HCT116 (cell line): ENCODE data around the gene RPL7A. TPM values are rescaled to one million over a fixed set of nuclear protein-coding genes. Genes with fewer than 3 reads are reported as not detected.

Experiments used
- ATAC-seq: fragments of 200-7000 bp; cut with Tn5 transposase; 2 replicates; pipeline ENCODE4 v1.9.1; 2020; ENCODE audit warnings: mild to moderate bottlenecking, moderate library complexity
- BruUV-seq: library from RNA; stranded (reverse); fragments of 400-500 nt; replicated peaks from 2 replicates; lab custom pipeline; 2021; lab: Mats Ljungman, UMichigan
- CTCF ChIA-PET: fragments of 300-600 bp; sonication (Branson Sonifier 250); formaldehyde crosslinking; loops from one replicate; lab custom pipeline; 2021; ENCODE audit warnings: antibody characterized with exemption; lab: Charles Lee
- POLR2A ChIA-PET: fragments of 300-600, 350-600 bp; sonication (Branson Sonifier 250); formaldehyde crosslinking; loops from one replicate; lab custom pipeline; 2021; ENCODE audit warnings: antibody characterized with exemption; lab: Charles Lee
- RAD21 ChIA-PET, 2 experiments: fragments of 300-600 bp; sonication (Branson Sonifier 250); formaldehyde crosslinking; loops; one replicate each; lab custom pipeline; 2023; ENCODE audit warnings: low total read pairs in 2 of 2; ENCODE audit not compliant: uncharacterized antibody in 2 of 2, unreplicated experiment in 2 of 2, low non-redundant PET in 1 of 2; lab: Charles Lee
- DNase-seq: peaks from one replicate; pipeline ENCODE4 v3.0.0-alpha.2; 2010; ENCODE audit warnings: low read depth, low spot score
- H2AFZ ChIP-seq: fragments of 200-600 bp; shearing (Covaris generic), sonication (generic); 2 replicates; pipeline ENCODE4 v1.6.1; 2017; ENCODE audit warnings: low read depth, mixed run types, mixed read lengths, antibody characterized with exemption, low read length; ENCODE audit not compliant: poor library complexity, severe bottlenecking
- H3K27ac ChIP-seq: 2 replicates; pipeline ENCODE4 v1.5.1; 2012; ENCODE audit warnings: low read depth, low read length
- H3K27me3 ChIP-seq: fragments of 200-600 bp; sonication (generic); 2 replicates; pipeline ENCODE4 v1.6.1; 2016; ENCODE audit warnings: mixed run types, low read length, mixed read lengths; ENCODE audit not compliant: insufficient read depth
- H3K36me3 ChIP-seq, 2 experiments: fragments of 200-500 bp in 1 of 2; fragments of 200-600 bp in 1 of 2; sonication (Bioruptor generic) in 1 of 2; sonication (generic) in 1 of 2; 2 replicates each; pipeline versions ENCODE4 v1.5.1 to v1.6.1; 2014 to 2016; ENCODE audit warnings: low read length in 2 of 2, inconsistent platforms in 1 of 2, mixed read lengths in 1 of 2, mixed run types in 1 of 2; ENCODE audit not compliant: insufficient read depth in 2 of 2, control insufficient read depth in 1 of 2
- H3K4me1 ChIP-seq, 2 experiments: fragments of 200-600 bp in 1 of 2; sonication (generic) in 1 of 2; 2 replicates each; pipeline versions ENCODE4 v1.5.1 to v1.6.1; 2012 to 2017; ENCODE audit warnings: low read length in 2 of 2, inconsistent platforms in 1 of 2, mild to moderate bottlenecking in 1 of 2, mixed read lengths in 1 of 2, mixed run types in 1 of 2, moderate library complexity in 1 of 2; ENCODE audit not compliant: insufficient read depth in 2 of 2, control insufficient read depth in 1 of 2
- H3K4me2 ChIP-seq: fragments of 200-600 bp; sonication (generic); 2 replicates; pipeline ENCODE4 v1.6.1; 2017; ENCODE audit warnings: mixed run types, low read length, mixed read lengths
- H3K4me3 ChIP-seq, 2 experiments: fragments of 200-600 bp in 1 of 2; sonication (generic) in 1 of 2; replicated peaks in 1 of 2; 2 replicates each; pipeline ENCODE4 v1.5.1; 2011 to 2016; ENCODE audit warnings: low read length in 2 of 2, control low read depth in 1 of 2, low read depth in 1 of 2, mild to moderate bottlenecking in 1 of 2, mixed read lengths in 1 of 2, mixed run types in 1 of 2
- H3K79me2 ChIP-seq: fragments of 200-600 bp; sonication (generic); 2 replicates; pipeline ENCODE4 v1.6.1; 2017; ENCODE audit warnings: mild to moderate bottlenecking, mixed run types, low read length, moderate library complexity, mixed read lengths; ENCODE audit not compliant: insufficient read depth
- H3K9ac ChIP-seq: fragments of 200-600 bp; sonication (generic); 2 replicates; pipeline ENCODE4 v1.6.1; 2016; ENCODE audit warnings: low read length, mixed read lengths
- H3K9me2 ChIP-seq: fragments of 200-600 bp; sonication (generic), shearing (Covaris generic); 2 replicates; pipeline ENCODE4 v1.6.1; 2017; ENCODE audit warnings: mixed run types, mild to moderate bottlenecking, moderate library complexity; ENCODE audit not compliant: insufficient read depth
- H3K9me3 ChIP-seq, 2 experiments: fragments of 200-500 bp in 1 of 2; fragments of 200-600 bp in 1 of 2; sonication (Bioruptor generic) in 1 of 2; sonication (generic) in 1 of 2; 2 replicates each; pipeline ENCODE4 v1.6.1; 2014 to 2017; ENCODE audit warnings: low read length in 2 of 2, mixed read lengths in 2 of 2, inconsistent platforms in 1 of 2, low read depth in 1 of 2, mild to moderate bottlenecking in 1 of 2, mixed run types in 1 of 2, moderate library complexity in 1 of 2; ENCODE audit not compliant: control insufficient read depth in 1 of 2, insufficient read depth in 1 of 2
- H4K20me1 ChIP-seq: fragments of 200-600 bp; sonication (generic), shearing (Covaris generic); 2 replicates; pipeline ENCODE4 v1.6.1; 2017; ENCODE audit warnings: mixed run types, mild to moderate bottlenecking, moderate library complexity; ENCODE audit not compliant: insufficient read depth
- CBX3 ChIP-seq: IDR thresholded peaks from 2 replicates; pipeline ENCODE4 v1.6.1; 2012; ENCODE audit warnings: low read depth
- CEBPB ChIP-seq: IDR thresholded peaks from 2 replicates; pipeline ENCODE4 v1.6.1; 2012; ENCODE audit warnings: low read depth
- CTCF ChIP-seq, 3 experiments: fragments of 200-600 bp in 1 of 3; sonication (generic) in 1 of 3; IDR thresholded peaks in 2 of 3; conservative IDR thresholded peaks in 1 of 3; 2 replicates each; pipeline ENCODE4 v1.5.1; 2012 to 2017; ENCODE audit warnings: low read depth in 2 of 3, low read length in 2 of 3, antibody characterized with exemption in 1 of 3, borderline replicate concordance in 1 of 3, control low read depth in 1 of 3, mild to moderate bottlenecking in 1 of 3, mixed read lengths in 1 of 3, mixed run types in 1 of 3, moderate library complexity in 1 of 3; ENCODE audit not compliant: insufficient read depth in 1 of 3
- EGR1 ChIP-seq: IDR thresholded peaks from 2 replicates; pipeline ENCODE4 v1.6.1; 2012; ENCODE audit warnings: low read depth
- ELF1 ChIP-seq: IDR thresholded peaks from 2 replicates; pipeline ENCODE4 v1.6.1; 2012; ENCODE audit warnings: low read depth, borderline replicate concordance
- EZH2 ChIP-seq: fragments of 200-600 bp; sonication (generic); IDR thresholded peaks from 2 replicates; pipeline ENCODE4 v1.6.1; 2017; ENCODE audit warnings: antibody characterized with exemption, mixed run types
- EZH2phosphoT487 ChIP-seq: fragments of 200-600 bp; IDR thresholded peaks from 2 replicates; pipeline ENCODE4 v1.6.1; 2018; ENCODE audit warnings: antibody characterized with exemption, borderline replicate concordance
- JUND ChIP-seq: IDR thresholded peaks from 2 replicates; pipeline ENCODE4 v1.6.1; 2012
- MAX ChIP-seq: IDR thresholded peaks from 2 replicates; pipeline ENCODE4 v1.6.1; 2012
- POLR2A ChIP-seq: IDR thresholded peaks from 2 replicates; pipeline ENCODE4 v1.7.0; 2011; ENCODE audit warnings: borderline replicate concordance; ENCODE audit not compliant: insufficient read depth, insufficient read length; ENCODE audit errors: extremely low read depth
- POLR2AphosphoS5 ChIP-seq: IDR thresholded peaks from 2 replicates; pipeline ENCODE4 v1.6.1; 2011; ENCODE audit warnings: mild to moderate bottlenecking, low read depth, low read length, moderate library complexity
- SIN3A ChIP-seq: IDR thresholded peaks from 2 replicates; pipeline ENCODE4 v1.6.1; 2012; ENCODE audit warnings: low read depth
- SP1 ChIP-seq: IDR thresholded peaks from 2 replicates; pipeline ENCODE4 v1.6.1; 2012; ENCODE audit warnings: low read depth
- SRF ChIP-seq: IDR thresholded peaks from 2 replicates; pipeline ENCODE4 v1.6.1; 2012; ENCODE audit warnings: low read depth
- YY1 ChIP-seq: IDR thresholded peaks from 2 replicates; pipeline ENCODE4 v1.6.1; 2011; ENCODE audit warnings: low read length, low read depth, moderate library complexity, mild to moderate bottlenecking; ENCODE audit not compliant: insufficient replicate concordance; ENCODE audit errors: extremely low read depth
- ZFX ChIP-seq: fragments of 450-650 bp; IDR thresholded peaks from 2 replicates; pipeline ENCODE4 v1.6.1; 2017
- ZNF274 ChIP-seq: fragments of 200-500 bp; sonication (Bioruptor generic); IDR thresholded peaks from 2 replicates; pipeline ENCODE4 v1.6.1; 2014; ENCODE audit warnings: mild to moderate bottlenecking, low read depth, low read length, inconsistent platforms
- intact Hi-C: fragments of 100-400 bp; cut with micrococcal nuclease; formaldehyde crosslinking; loops from 2 replicates; pipeline ENCODE4 v1.10.0; 2022
- total RNA-seq: library from RNA; stranded (reverse); gene quantifications from one replicate; pipeline ENCODE4 v1.2.1, GENCODE V29; 2021; ENCODE audit not compliant: unreplicated experiment
- TF ChIP-seq, protein P1 (sequence below): IDR thresholded peaks from 2 replicates; pipeline ENCODE4 v1.6.1; 2012
- TF ChIP-seq, protein P2 (sequence below): IDR thresholded peaks from 2 replicates; pipeline ENCODE4 v1.6.1; 2012; ENCODE audit warnings: low read depth

The RPL7A gene
- total RNA-seq, 1 experiment from 2014 or later = 2,837 TPM

GRCh38 chr9:133331641-133332380 lies 16.2 kb upstream of the RPL7A start:
- Histone ChIP-seq H3K36me3 (peaks cover 34 to 42% of the 10 kb centered on the region in 2 experiments; a peak in 3 of 4 replicates), H3K4me3 (no peak overlapping the region), H3K4me1 (peaks cover 9 to 27% of the 10 kb centered on the region in 2 experiments), H2AFZ (no peak overlapping the region), H3K9me3 (no peaks in the 10 kb centered on the region), H3K9me2 (no peaks in the 10 kb centered on the region), H3K27me3 (no peaks in the 10 kb centered on the region), H3K9ac (no peak overlapping the region), H3K4me2 (no peak overlapping the region), H3K27ac (no peak overlapping the region), H3K79me2 (peaks cover 44% of the 10 kb centered on the region), H4K20me1 (no peaks in the 10 kb centered on the region; the same call in 1 of the 2 replicates)
- RAD21 ChIA-PET = no interaction called here
- TF ChIP-seq POLR2AphosphoS5 = no peak
- no peak for TF ChIP-seq CTCF (IDR thresholded peaks at IDR 0.05 in 2 of 3, conservative IDR thresholded peaks at IDR 0.05 in 1 of 3; ENCODE audit: borderline replicate concordance in 1 of 3, insufficient read depth in 1 of 3, low read depth in 2 of 3, low read length in 2 of 3)
- no peak for TF ChIP-seq SP1
- TF ChIP-seq EGR1 = no peak
- TF ChIP-seq EZH2 = no peak
- no peak for TF ChIP-seq ELF1
- TF ChIP-seq ZFX = no peak
- TF ChIP-seq MAX = no peak
- TF ChIP-seq, protein P1, sequence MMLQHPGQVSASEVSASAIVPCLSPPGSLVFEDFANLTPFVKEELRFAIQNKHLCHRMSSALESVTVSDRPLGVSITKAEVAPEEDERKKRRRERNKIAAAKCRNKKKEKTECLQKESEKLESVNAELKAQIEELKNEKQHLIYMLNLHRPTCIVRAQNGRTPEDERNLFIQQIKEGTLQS = no peak
- no peak for TF ChIP-seq SRF
- no peak for TF ChIP-seq JUND
- TF ChIP-seq EZH2phosphoT487 = no peak
- TF ChIP-seq CBX3 = no peak
- TF ChIP-seq ZNF274 = no peak
- no peak for TF ChIP-seq CEBPB
- no peak for TF ChIP-seq POLR2A
- no peak for TF ChIP-seq YY1
- TF ChIP-seq SIN3A = no peak
- TF ChIP-seq, protein P2, sequence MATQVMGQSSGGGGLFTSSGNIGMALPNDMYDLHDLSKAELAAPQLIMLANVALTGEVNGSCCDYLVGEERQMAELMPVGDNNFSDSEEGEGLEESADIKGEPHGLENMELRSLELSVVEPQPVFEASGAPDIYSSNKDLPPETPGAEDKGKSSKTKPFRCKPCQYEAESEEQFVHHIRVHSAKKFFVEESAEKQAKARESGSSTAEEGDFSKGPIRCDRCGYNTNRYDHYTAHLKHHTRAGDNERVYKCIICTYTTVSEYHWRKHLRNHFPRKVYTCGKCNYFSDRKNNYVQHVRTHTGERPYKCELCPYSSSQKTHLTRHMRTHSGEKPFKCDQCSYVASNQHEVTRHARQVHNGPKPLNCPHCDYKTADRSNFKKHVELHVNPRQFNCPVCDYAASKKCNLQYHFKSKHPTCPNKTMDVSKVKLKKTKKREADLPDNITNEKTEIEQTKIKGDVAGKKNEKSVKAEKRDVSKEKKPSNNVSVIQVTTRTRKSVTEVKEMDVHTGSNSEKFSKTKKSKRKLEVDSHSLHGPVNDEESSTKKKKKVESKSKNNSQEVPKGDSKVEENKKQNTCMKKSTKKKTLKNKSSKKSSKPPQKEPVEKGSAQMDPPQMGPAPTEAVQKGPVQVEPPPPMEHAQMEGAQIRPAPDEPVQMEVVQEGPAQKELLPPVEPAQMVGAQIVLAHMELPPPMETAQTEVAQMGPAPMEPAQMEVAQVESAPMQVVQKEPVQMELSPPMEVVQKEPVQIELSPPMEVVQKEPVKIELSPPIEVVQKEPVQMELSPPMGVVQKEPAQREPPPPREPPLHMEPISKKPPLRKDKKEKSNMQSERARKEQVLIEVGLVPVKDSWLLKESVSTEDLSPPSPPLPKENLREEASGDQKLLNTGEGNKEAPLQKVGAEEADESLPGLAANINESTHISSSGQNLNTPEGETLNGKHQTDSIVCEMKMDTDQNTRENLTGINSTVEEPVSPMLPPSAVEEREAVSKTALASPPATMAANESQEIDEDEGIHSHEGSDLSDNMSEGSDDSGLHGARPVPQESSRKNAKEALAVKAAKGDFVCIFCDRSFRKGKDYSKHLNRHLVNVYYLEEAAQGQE = no peak
- DNase-seq = no peak
- POLR2A ChIA-PET = no interaction called here
- ATAC-seq = no peak
- CTCF ChIA-PET = interaction anchor here (2.1 kb wide), 1 partner anchor 146 kb away, joined by 7 read pairs; no protein-coding TSS in a partner anchor
- no TSS peak for BruUV-seq
- intact Hi-C loops = no loop called here
